Right lobe of liver (tissue), 6 donors: ENCODE data around the gene KDM7A. TPM values are rescaled to one million over a fixed set of nuclear protein-coding genes. Genes with fewer than 3 reads are reported as not detected.

Experiments used
- ATAC-seq, 4 donors: fragments of 200-7000 bp; cut with Tn5 transposase; one replicate each; pipeline ENCODE4 v1.9.1; 2020; ENCODE audit warnings: mild to moderate bottlenecking in 4 of 4, moderate library complexity in 4 of 4
- DNase-seq, 3 donors: peaks; one replicate each; pipeline ENCODE4 v3.0.0-alpha.2; 2020
- H3K27ac ChIP-seq, 3 donors: fragments of 200-600 bp; one replicate each; pipeline ENCODE4 v1.8.0; 2022
- H3K27me3 ChIP-seq, 2 donors: fragments of 200-600 bp; one replicate each; pipeline ENCODE4 v1.8.0; 2022
- H3K36me3 ChIP-seq, 4 donors: fragments of 200-600 bp; sonication (generic) in 1 of 4; one replicate each; pipeline versions ENCODE4 v1.5.1 to v1.8.0; 2017 to 2022; ENCODE audit warnings: control low read depth in 1 of 4
- H3K4me1 ChIP-seq, 4 donors: fragments of 200-600 bp; sonication (generic) in 1 of 4; one replicate each; pipeline versions ENCODE4 v1.5.1 to v1.8.0; 2017 to 2022; ENCODE audit warnings: control low read depth in 1 of 4
- H3K4me3 ChIP-seq, 3 donors: fragments of 200-600 bp; one replicate each; pipeline ENCODE4 v1.8.0; 2022
- H3K9me3 ChIP-seq, 4 donors: fragments of 200-600 bp; sonication (generic) in 1 of 4; one replicate each; pipeline versions ENCODE4 v1.5.1 to v1.8.0; 2017 to 2022; ENCODE audit warnings: control low read depth in 1 of 4
- CTCF ChIP-seq, 4 donors: fragments of 200-600 bp in 3 of 4; fragments of 450-650 bp in 1 of 4; IDR thresholded peaks; one replicate each; pipeline versions ENCODE4 v1.5.1 to v1.8.0; 2016 to 2022; ENCODE audit warnings: antibody characterized with exemption in 4 of 4, mild to moderate bottlenecking in 2 of 4
- POLR2A ChIP-seq: fragments of 450-650 bp; IDR thresholded peaks from one replicate; pipeline ENCODE4 v1.6.1; 2017; ENCODE audit warnings: antibody characterized with exemption, mild to moderate bottlenecking
- WGBS: methylation state at CpG from one replicate; pipeline ENCODE4 v1.1.6; 2018; ENCODE audit warnings: low coverage, low lambda C conversion rate; ENCODE audit not compliant: insufficient coverage; ENCODE audit errors: missing lambda C conversion rate; 5-methylcytosine and 5-hydroxymethylcytosine counted together
- intact Hi-C, 2 donors: fragments of 100-400 bp; cut with DNase I; formaldehyde crosslinking; loops; one replicate each; pipeline versions ENCODE4 v1.11.2 to v1.14.1; 2022
- total RNA-seq, 6 experiments: library from RNA; depleted of rRNA in 2 of 6; stranded (reverse); fragments of >200 nt in 2 of 6; fragmentation: NEBNext Ultra II Directional in 3 of 6; extraction: Animal tissue kit (Norgen Biotek cat#: 25700) in 3 of 6; gene quantifications; one replicate each; pipeline versions ENCODE4 v1.1.0 to v1.2.4, GENCODE V29; 2016 to 2023
- donor health status: DM: no; HTN: yes; CAD: no.
- donor health status: DM: no; HTN: no; CAD: no.
- donor health status: DM: no; HTN: no; CAD: no.
- donor health status: DM: no; HTN: yes; CAD: no.
- donor health status: DM: no; HTN: yes; CAD: no.

Gene KDM7A
- total RNA-seq, 6 experiments from 2014 or later: 3.7 to 10.7 (median 6.8) TPM

- Histone ChIP-seq H3K4me3 (peak overlapping the region in 2 of 3 donors; percentile 76 to 80), H3K36me3 (peaks cover 0 to 7% (median 1%) of the 10 kb centered on the region in 4 donors), H3K4me1 (peaks cover 0 to 30% (median 13%) of the 10 kb centered on the region in 4 donors), H3K27ac (peak overlapping the region in 2 of 3 donors; percentile 83 to 92), H3K27me3 (no peaks in the 10 kb centered on the region), H3K9me3 (no peaks in the 10 kb centered on the region)
- ATAC-seq (peak; percentile 35 to 43 (median 40)), DNase-seq (peak in 2 of 3 donors; percentile 62 to 71)
- TF ChIP-seq CTCF (IDR thresholded peaks at IDR 0.05) (no peak), POLR2A (no peak)
- 41% methylated on average over 7 of the region's 11 CpGs for WGBS
- intact Hi-C loops: loop anchor here in 1 of 2 donors (10.0 kb wide), 1 partner anchor 114 kb away; the partner anchor contains the start of gene KDM7A
These were observed 115.8 kb downstream of the KDM7A start for GRCh38 chr7:140060788-140061606.

GRCh38 chr7:140060243-140060630 is 116.5 kb downstream of the KDM7A start:
- intact Hi-C loops: loop anchor here in 1 of 2 donors (10.0 kb wide), 1 partner anchor 115 kb away; the partner anchor contains the start of gene KDM7A
- Histone ChIP-seq H3K36me3 (peaks cover 0 to 11% (median 1%) of the 10 kb centered on the region in 4 donors), H3K27ac (peak overlapping the region in 2 of 3 donors; percentile 26 to 46), H3K4me3 (no peak overlapping the region), H3K9me3 (no peaks in the 10 kb centered on the region), H3K27me3 (no peaks in the 10 kb centered on the region), H3K4me1 (peaks cover 0 to 30% (median 13%) of the 10 kb centered on the region in 4 donors)
- DNase-seq (no peak), ATAC-seq (no peak)
- TF ChIP-seq CTCF (IDR thresholded peaks at IDR 0.05): no peak
- TF ChIP-seq POLR2A: no peak
- WGBS: 82% methylated on average over 2 of the region's 3 CpGs

- Histone ChIP-seq H3K4me3 (no peak overlapping the region), H3K4me1 (peaks cover 0 to 31% (median 13%) of the 10 kb centered on the region in 4 donors), H3K27me3 (no peaks in the 10 kb centered on the region), H3K27ac (peak overlapping the region in 2 of 3 donors; percentile 26 to 46), H3K9me3 (no peaks in the 10 kb centered on the region), H3K36me3 (peaks cover 0 to 11% (median 1%) of the 10 kb centered on the region in 4 donors)
- peak; percentile 30 to 53 (median 32) for ATAC-seq
- 43% methylated on average over 8 of the region's 12 CpGs for WGBS
- intact Hi-C loops: loop anchor here in 1 of 2 donors (10.0 kb wide), 1 partner anchor 115 kb away; the partner anchor contains the start of gene KDM7A
- TF ChIP-seq CTCF (IDR thresholded peaks at IDR 0.05) (no peak), POLR2A (no peak)
- peak in 1 of 3 donors; percentile 82 for DNase-seq
These were observed 117.2 kb downstream of the KDM7A start for GRCh38 chr7:140059273-140060242.

DNA sequence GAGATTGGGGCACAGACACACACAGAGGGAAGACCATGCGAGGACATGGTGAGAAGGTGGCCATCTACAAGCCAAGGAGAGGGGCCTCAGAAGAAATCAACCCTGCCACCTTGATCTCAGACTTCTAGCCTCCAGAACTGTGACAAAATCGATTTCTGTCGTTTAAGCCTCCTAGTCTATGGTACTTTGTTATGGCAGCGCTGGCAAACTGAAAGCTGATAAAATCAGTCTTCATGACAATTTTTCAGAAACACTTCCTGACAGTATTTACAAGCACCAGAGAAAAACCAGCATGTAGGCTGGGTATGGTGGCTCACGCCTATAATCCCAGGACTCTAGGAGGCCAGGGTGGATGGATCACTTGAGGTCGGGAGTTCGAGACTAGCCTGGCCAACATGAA is 118.3 kb downstream of the KDM7A start:
- Histone ChIP-seq H3K36me3 (peaks cover 0 to 11% (median 1%) of the 10 kb centered on the region in 4 donors), H3K9me3 (no peaks in the 10 kb centered on the region), H3K27ac (no peak overlapping the region), H3K4me1 (peaks cover 0 to 39% (median 13%) of the 10 kb centered on the region in 4 donors), H3K4me3 (no peak overlapping the region), H3K27me3 (no peaks in the 10 kb centered on the region)
- DNase-seq: no peak
- 71% methylated on average over 6 of the region's 7 CpGs for WGBS
- TF ChIP-seq CTCF (IDR thresholded peaks at IDR 0.05): no peak
- intact Hi-C loops: no loop called here
- no peak for ATAC-seq
